A673 (cell line): ENCODE measurements around the gene GPER1. TPM values are rescaled to one million over a fixed set of nuclear protein-coding genes. Genes with fewer than 3 reads are reported as not detected.

Experiments used
- BruUV-seq: library from RNA; stranded (reverse); fragments of 400-500 nt; replicated peaks from 2 replicates; lab custom pipeline; 2021; lab: Mats Ljungman, UMichigan
- CTCF ChIA-PET: fragments of 300-600 bp; sonication (Branson Sonifier 250); formaldehyde crosslinking; loops from one replicate; lab custom pipeline; 2022; ENCODE audit warnings: antibody characterized with exemption; lab: Charles Lee
- POLR2A ChIA-PET: fragments of 300-600 bp; sonication (Branson Sonifier 250); formaldehyde crosslinking; loops from one replicate; lab custom pipeline; 2022; ENCODE audit warnings: antibody characterized with exemption; ENCODE audit not compliant: low non-redundant PET; lab: Charles Lee
- DNase-seq: peaks from one replicate; pipeline ENCODE4 v3.0.0-alpha.2; 2015; ENCODE audit warnings: low spot score
- H3K27ac ChIP-seq: fragments of 200-600 bp; sonication (generic); 2 replicates; pipeline ENCODE4 v1.5.1; 2016; ENCODE audit warnings: mixed run types, low read depth, mild to moderate bottlenecking, mixed read lengths, antibody characterized with exemption, low read length; ENCODE audit not compliant: poor library complexity, severe bottlenecking
- H3K27me3 ChIP-seq: fragments of 200-600 bp; sonication (generic); replicated peaks from 2 replicates; pipeline ENCODE4 v1.6.1; 2017; ENCODE audit warnings: mixed run types, low read depth, mild to moderate bottlenecking, mixed read lengths, antibody characterized with exemption, low read length; ENCODE audit not compliant: insufficient read depth, poor library complexity
- H3K36me3 ChIP-seq: fragments of 200-600 bp; sonication (generic); 2 replicates; pipeline ENCODE4 v1.6.1; 2016; ENCODE audit warnings: mixed run types, mild to moderate bottlenecking, mixed read lengths, antibody characterized with exemption, low read length; ENCODE audit not compliant: insufficient read depth, poor library complexity, severe bottlenecking
- H3K4me1 ChIP-seq: fragments of 200-600 bp; sonication (generic); 2 replicates; pipeline ENCODE4 v1.6.1; 2017; ENCODE audit warnings: mixed run types, mild to moderate bottlenecking, mixed read lengths, antibody characterized with exemption, low read length; ENCODE audit not compliant: insufficient read depth, poor library complexity, severe bottlenecking
- H3K4me3 ChIP-seq: fragments of 200-600 bp; sonication (generic); 2 replicates; pipeline ENCODE4 v1.5.1; 2016; ENCODE audit warnings: low read depth, mixed run types, mild to moderate bottlenecking, mixed read lengths, low read length; ENCODE audit not compliant: poor library complexity, severe bottlenecking
- H3K9me3 ChIP-seq: fragments of 200-600 bp; sonication (generic); 2 replicates; pipeline ENCODE4 v1.6.1; 2016; ENCODE audit warnings: mixed run types, low read depth, mild to moderate bottlenecking, mixed read lengths, antibody characterized with exemption, low read length; ENCODE audit not compliant: poor library complexity, severe bottlenecking
- EZH2 ChIP-seq: fragments of 200-600 bp; sonication (generic); IDR thresholded peaks from 2 replicates; pipeline ENCODE4 v1.6.1; 2017; ENCODE audit warnings: borderline replicate concordance, low read depth, mild to moderate bottlenecking, mixed read lengths, antibody characterized with exemption, low read length; ENCODE audit not compliant: poor library complexity, severe bottlenecking
- intact Hi-C: fragments of 100-400 bp; cut with micrococcal nuclease; formaldehyde crosslinking; loops from one replicate; pipeline ENCODE4 v1.10.0; 2022; ENCODE audit not compliant: unreplicated experiment
- total RNA-seq: library from RNA; stranded (reverse); gene quantifications from 2 replicates; pipeline ENCODE4 v1.2.3, GENCODE V29; 2021
- TF ChIP-seq, protein P1 (sequence below): fragments of 300-800, 200-600 bp; sonication (generic); conservative IDR thresholded peaks from 2 replicates; pipeline ENCODE4 v1.5.1; 2017; ENCODE audit warnings: low read depth, mild to moderate bottlenecking, antibody characterized with exemption, low read length, moderate library complexity, mixed read lengths

Gene GPER1
- total RNA-seq, 1 experiment from 2014 or later = 0.37 TPM

DNA sequence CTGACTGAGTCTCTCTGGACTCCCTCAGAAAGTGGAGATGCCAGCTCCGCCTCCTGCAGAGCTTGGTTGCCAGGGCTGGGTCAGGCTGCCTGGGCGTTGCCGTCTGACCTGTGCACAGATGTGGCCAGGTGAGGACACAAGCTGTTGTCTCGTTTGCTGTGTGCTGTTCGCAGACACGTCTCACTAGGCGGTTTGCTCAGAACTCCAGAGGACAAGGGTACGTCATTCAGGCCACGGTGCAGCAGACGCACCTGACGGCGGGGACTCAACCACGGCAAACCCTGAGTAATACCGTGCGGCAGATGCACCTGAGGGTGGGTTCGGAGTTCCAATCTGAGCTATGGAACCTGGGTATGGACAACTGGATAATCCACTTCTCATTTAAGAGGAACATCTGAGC, 11.7 kb downstream of the GPER1 start:
- Histone ChIP-seq H3K4me1 (no peaks in the 10 kb centered on the region), H3K27ac (no peak overlapping the region), H3K27me3 (no peaks in the 10 kb centered on the region), H3K4me3 (no peak overlapping the region), H3K9me3 (no peaks in the 10 kb centered on the region), H3K36me3 (no peaks in the 10 kb centered on the region)
- BruUV-seq = no TSS peak
- intact Hi-C loops = no loop called here
- ChIA-PET POLR2A (no interaction called here), CTCF (interaction anchor here (0.6 kb wide), 1 partner anchor 14 kb away, joined by 6 read pairs; no protein-coding TSS in a partner anchor)
- TF ChIP-seq, protein P1, sequence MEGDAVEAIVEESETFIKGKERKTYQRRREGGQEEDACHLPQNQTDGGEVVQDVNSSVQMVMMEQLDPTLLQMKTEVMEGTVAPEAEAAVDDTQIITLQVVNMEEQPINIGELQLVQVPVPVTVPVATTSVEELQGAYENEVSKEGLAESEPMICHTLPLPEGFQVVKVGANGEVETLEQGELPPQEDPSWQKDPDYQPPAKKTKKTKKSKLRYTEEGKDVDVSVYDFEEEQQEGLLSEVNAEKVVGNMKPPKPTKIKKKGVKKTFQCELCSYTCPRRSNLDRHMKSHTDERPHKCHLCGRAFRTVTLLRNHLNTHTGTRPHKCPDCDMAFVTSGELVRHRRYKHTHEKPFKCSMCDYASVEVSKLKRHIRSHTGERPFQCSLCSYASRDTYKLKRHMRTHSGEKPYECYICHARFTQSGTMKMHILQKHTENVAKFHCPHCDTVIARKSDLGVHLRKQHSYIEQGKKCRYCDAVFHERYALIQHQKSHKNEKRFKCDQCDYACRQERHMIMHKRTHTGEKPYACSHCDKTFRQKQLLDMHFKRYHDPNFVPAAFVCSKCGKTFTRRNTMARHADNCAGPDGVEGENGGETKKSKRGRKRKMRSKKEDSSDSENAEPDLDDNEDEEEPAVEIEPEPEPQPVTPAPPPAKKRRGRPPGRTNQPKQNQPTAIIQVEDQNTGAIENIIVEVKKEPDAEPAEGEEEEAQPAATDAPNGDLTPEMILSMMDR = no peak
- TF ChIP-seq EZH2 = no peak
- no peak for DNase-seq

DNA sequence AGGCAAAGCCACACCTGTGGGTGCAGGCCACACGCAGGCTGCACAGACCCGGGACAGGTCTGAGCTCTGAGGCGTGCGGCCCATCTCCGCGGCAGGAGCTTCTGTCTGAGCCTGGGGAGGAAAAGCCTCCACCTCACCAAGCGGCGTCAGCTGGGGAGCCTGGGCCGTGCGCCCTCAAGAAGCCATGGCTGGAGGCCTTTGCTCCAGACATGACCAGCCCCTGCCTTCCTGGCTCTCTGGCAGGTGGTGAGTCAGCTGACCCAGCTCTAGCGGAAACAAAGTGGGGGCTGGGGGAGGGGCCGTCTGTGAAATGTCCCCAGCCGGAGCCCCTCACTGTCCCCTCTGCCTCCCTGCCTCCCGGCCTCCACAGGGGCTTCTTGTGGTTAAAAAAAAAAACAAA, 12.5 kb downstream of the GPER1 start:
- Histone ChIP-seq H3K9me3 (no peaks in the 10 kb centered on the region), H3K4me3 (no peak overlapping the region), H3K36me3 (no peaks in the 10 kb centered on the region), H3K27ac (no peak overlapping the region), H3K4me1 (no peaks in the 10 kb centered on the region), H3K27me3 (no peaks in the 10 kb centered on the region)
- ChIA-PET POLR2A (no interaction called here), CTCF (no interaction called here)
- intact Hi-C loops = no loop called here
- TF ChIP-seq EZH2 = no peak
- TF ChIP-seq, protein P1 = no peak
- no TSS peak for BruUV-seq
- DNase-seq = no peak

DNA sequence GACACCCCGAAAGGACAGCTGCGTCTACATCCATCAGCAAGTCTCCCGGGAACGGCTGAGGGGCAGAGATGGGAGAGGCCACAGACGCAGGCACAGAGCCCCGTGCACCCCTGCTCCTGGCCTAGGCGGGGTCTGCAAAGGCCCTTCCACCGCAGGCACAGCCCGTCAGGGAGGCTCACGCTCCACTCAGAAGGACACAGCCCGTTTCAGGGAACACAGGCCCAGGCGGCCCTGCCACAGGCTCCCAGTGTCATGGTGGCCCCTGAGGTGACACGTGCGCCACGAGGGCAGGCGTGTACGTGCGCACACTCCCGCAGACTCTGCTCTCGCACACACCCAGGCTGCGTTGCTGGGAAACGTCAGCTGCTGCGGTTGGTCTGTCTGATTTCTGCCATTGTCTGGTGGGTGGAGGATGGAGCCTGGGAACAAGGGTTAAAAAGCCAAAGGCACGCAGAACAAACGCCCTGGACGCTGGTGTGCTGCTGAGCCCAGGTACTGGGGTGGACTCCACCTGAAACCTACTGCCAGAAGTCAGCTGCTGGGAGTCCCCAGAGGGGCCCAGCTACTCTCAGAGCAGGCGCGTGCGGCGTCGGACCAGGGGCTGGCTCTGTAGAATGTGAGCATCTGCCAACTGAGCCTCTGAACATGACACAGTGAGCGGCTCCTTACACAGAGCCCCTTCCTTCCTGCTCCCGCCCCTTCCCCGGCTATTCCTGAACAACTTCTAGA, 13.1 kb downstream of the GPER1 start:
- intact Hi-C loops = no loop called here
- TF ChIP-seq EZH2 = no peak
- TF ChIP-seq, protein P1 = no peak

More for the DNA sequence above, 13.1 kb downstream of the GPER1 start:
- ChIA-PET POLR2A (no interaction called here), CTCF (no interaction called here)
- H3K9me3 ChIP-seq = no peaks in the 10 kb centered on the region
- H3K36me3 ChIP-seq = no peaks in the 10 kb centered on the region
- H3K4me3 ChIP-seq = no peak overlapping the region
- no peak overlapping the region for H3K27ac ChIP-seq
- H3K4me1 ChIP-seq = no peaks in the 10 kb centered on the region
- H3K27me3 ChIP-seq = no peaks in the 10 kb centered on the region
- no peak for DNase-seq
- BruUV-seq = no TSS peak
